ENCODE results near the gene OST4. TPM values are rescaled to one million over a fixed set of nuclear protein-coding genes. Genes with fewer than 3 reads are reported as not detected.

The OST4 gene
- total RNA-seq, 1 donor from 2014 or later = 84.6 TPM

DNA sequence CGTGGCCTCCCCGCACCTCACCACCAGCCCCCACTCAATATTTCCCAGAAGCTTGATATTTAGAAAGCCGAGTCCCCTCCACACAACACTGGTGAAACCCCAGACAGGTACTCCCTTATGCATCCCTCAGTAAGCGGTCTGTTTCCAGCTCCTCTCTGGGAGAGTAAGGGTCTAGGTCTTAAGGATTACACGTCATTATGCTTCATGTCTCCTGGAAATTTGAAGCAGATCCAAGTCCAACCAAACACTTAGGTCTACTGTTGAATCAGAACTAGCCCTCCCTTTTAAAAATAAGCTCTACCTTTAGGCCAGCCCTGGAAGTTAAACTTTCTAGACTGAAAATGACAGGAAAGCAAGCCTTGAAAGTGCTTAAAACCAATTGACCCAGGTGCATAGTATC lies 1.5 kb upstream of the OST4 start:
- H3K27ac Mint-ChIP-seq = peak overlapping the region; percentile 83
- Histone ChIP-seq H3K4me3 (peak overlapping the region; percentile 62), H3K9ac (no peak overlapping the region)

DNA sequence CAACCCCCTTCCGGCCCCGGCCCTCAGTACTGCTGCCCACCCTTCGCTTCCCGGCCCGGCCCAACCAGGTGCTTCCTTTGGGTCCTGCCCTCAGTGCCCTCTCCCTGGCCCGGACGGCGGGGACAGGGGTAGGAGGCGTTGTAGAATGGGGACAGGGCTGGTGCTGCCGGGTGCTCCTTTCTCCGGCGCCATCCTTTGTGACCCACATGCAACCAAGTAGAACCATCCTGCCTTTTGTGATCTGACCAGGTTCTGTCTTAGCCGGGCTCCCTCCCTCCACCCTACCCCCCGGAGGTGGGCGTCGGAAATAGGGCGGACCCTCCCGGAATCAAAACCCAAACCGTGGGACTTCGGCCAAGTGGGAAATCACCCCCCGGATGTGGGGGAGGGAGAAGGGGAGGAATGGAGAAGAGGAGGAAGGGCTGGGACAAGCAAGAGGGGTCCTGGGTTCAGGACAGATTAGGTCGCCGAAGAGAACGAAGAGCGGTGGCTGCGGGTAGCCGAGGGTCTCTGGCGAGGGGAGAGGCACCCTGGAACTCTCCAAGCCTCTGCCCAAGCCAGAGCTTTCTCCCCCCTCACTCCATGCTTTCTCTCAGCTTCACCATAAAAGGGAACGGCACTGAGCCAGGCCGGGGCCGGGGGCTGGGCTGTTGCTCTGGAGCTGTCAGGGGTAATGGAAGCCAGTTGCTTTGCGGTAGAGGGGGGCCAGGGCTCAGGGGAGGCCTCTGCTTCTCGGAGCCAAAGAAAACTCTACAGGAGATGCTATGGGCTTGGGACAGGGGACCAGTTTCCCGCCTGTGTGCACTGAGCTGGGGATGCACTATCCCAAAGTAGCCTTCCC lies 756 bp upstream of the OST4 start:
- H3K27me3 Mint-ChIP-seq (ENCODE audit: insufficient read depth, low read depth) = peaks cover 2% of the 10 kb centered on the region
- no peak overlapping the region for H3K9ac ChIP-seq
- H3K79me2 ChIP-seq (ENCODE audit: low read depth) = peaks cover 20% of the 10 kb centered on the region
- peak; percentile 69 for DNase-seq (ENCODE audit: low spot score)
- H3K4me3 Mint-ChIP-seq = peak overlapping the region; percentile 92
- H3K9me3 Mint-ChIP-seq = no peaks in the 10 kb centered on the region
- peak overlapping the region; percentile 84 for H3K4me2 ChIP-seq
- no peaks in the 10 kb centered on the region for H3K9me3 ChIP-seq (ENCODE audit: low read depth)
- peaks cover 27% of the 10 kb centered on the region for H3K36me3 Mint-ChIP-seq
- no peaks in the 10 kb centered on the region for H3K36me3 ChIP-seq
- H3F3A ChIP-seq (ENCODE audit: low read depth) = peaks cover 27% of the 10 kb centered on the region
- H4K20me1 ChIP-seq (ENCODE audit: low read depth) = peaks cover 6% of the 10 kb centered on the region
- TF ChIP-seq EZH2phosphoT487 (IDR thresholded peaks at IDR 0.05) = no peak
- no peak for TF ChIP-seq EZH2 (IDR thresholded peaks at IDR 0.05)
- TF ChIP-seq, protein P1, sequence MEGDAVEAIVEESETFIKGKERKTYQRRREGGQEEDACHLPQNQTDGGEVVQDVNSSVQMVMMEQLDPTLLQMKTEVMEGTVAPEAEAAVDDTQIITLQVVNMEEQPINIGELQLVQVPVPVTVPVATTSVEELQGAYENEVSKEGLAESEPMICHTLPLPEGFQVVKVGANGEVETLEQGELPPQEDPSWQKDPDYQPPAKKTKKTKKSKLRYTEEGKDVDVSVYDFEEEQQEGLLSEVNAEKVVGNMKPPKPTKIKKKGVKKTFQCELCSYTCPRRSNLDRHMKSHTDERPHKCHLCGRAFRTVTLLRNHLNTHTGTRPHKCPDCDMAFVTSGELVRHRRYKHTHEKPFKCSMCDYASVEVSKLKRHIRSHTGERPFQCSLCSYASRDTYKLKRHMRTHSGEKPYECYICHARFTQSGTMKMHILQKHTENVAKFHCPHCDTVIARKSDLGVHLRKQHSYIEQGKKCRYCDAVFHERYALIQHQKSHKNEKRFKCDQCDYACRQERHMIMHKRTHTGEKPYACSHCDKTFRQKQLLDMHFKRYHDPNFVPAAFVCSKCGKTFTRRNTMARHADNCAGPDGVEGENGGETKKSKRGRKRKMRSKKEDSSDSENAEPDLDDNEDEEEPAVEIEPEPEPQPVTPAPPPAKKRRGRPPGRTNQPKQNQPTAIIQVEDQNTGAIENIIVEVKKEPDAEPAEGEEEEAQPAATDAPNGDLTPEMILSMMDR (IDR thresholded peaks at IDR 0.05) = no peak
- no peak overlapping the region for H3K27ac ChIP-seq
- no peak overlapping the region for H3K27ac Mint-ChIP-seq
- H2AFZ ChIP-seq (replicated peaks) = peak overlapping the region; percentile 51
- peaks cover 11% of the 10 kb centered on the region for H3K4me1 ChIP-seq
- peak overlapping the region; percentile 62 for H3K4me3 ChIP-seq
- no peaks in the 10 kb centered on the region for H3K27me3 ChIP-seq
- peaks cover 56% of the 10 kb centered on the region for H3K4me1 Mint-ChIP-seq

More for the DNA sequence above, 1.5 kb upstream of the OST4 start:
- Histone ChIP-seq H3K4me2 (peak overlapping the region; percentile 84), H3K27ac (no peak overlapping the region), H3K36me3 (no peaks in the 10 kb centered on the region), H3K4me1 (peaks cover 11% of the 10 kb centered on the region), H3K9me3 (ENCODE audit: low read depth) (no peaks in the 10 kb centered on the region), H4K20me1 (ENCODE audit: low read depth) (peaks cover 6% of the 10 kb centered on the region), H3K27me3 (no peaks in the 10 kb centered on the region), H3F3A (ENCODE audit: low read depth) (peaks cover 27% of the 10 kb centered on the region), H3K79me2 (ENCODE audit: low read depth) (peaks cover 20% of the 10 kb centered on the region), H2AFZ (replicated peaks) (peak overlapping the region; percentile 51)
- Mint-ChIP-seq H3K4me1 (peaks cover 60% of the 10 kb centered on the region), H3K4me3 (peak overlapping the region; percentile 92), H3K36me3 (peaks cover 22% of the 10 kb centered on the region), H3K27me3 (ENCODE audit: insufficient read depth, low read depth) (peaks cover 2% of the 10 kb centered on the region), H3K9me3 (no peaks in the 10 kb centered on the region)
- no peak for DNase-seq (ENCODE audit: low spot score)
- TF ChIP-seq EZH2 (IDR thresholded peaks at IDR 0.05) = no peak
- TF ChIP-seq EZH2phosphoT487 (IDR thresholded peaks at IDR 0.05) = no peak
- TF ChIP-seq, protein P1 (IDR thresholded peaks at IDR 0.05) = no peak

DNA sequence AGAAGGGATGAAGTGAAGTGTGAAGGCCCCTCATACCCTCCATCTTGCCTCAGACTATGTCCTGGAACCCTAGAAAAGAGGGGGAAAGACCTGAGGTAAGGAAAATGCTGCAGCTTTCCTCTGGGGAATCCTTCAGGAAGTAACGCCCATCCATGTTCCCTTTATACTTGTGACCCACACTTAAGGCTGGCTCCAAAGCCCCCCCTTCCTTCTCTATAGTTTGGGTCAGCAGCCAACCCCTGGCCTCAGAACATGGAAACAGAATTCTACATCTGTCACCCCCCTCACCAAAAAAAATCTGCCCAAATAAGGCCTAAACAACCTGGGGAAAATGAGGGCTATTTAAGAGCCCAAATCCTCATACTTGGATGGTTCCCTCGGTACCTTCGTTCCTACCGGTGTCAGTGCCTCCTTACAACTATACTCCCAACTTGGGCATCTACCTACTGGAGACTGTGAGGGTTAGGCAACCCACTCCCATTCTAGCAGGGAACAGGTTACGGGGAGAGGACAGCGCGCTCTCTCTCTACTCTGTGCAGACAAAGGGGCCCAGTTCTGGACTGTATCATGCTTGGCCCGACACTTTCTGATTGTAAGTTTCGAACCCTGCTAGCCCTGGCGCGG lies 689 bp downstream of the OST4 start:
- Histone ChIP-seq H3K36me3 (no peaks in the 10 kb centered on the region), H3F3A (ENCODE audit: low read depth) (peaks cover 32% of the 10 kb centered on the region), H3K27me3 (no peaks in the 10 kb centered on the region), H3K4me2 (peak overlapping the region; percentile 89), H4K20me1 (ENCODE audit: low read depth) (peaks cover 6% of the 10 kb centered on the region), H2AFZ (replicated peaks) (peak overlapping the region; percentile 17), H3K9ac (peak overlapping the region; percentile 72), H3K4me1 (peaks cover 11% of the 10 kb centered on the region), H3K79me2 (ENCODE audit: low read depth) (peaks cover 20% of the 10 kb centered on the region), H3K4me3 (peak overlapping the region; percentile 62), H3K9me3 (ENCODE audit: low read depth) (no peaks in the 10 kb centered on the region), H3K27ac (no peak overlapping the region)
- H3K4me1 Mint-ChIP-seq = peaks cover 43% of the 10 kb centered on the region
- no peak for TF ChIP-seq EZH2phosphoT487 (IDR thresholded peaks at IDR 0.05)
- TF ChIP-seq, protein P1 (IDR thresholded peaks at IDR 0.05) = no peak
- TF ChIP-seq EZH2 (IDR thresholded peaks at IDR 0.05) = no peak
- H3K4me3 Mint-ChIP-seq = peak overlapping the region; percentile 98
- peaks cover 30% of the 10 kb centered on the region for H3K36me3 Mint-ChIP-seq
- peak overlapping the region; percentile 98 for H3K27ac Mint-ChIP-seq
- no peaks in the 10 kb centered on the region for H3K9me3 Mint-ChIP-seq
- no peak for DNase-seq (ENCODE audit: low spot score)
- peaks cover 2% of the 10 kb centered on the region for H3K27me3 Mint-ChIP-seq (ENCODE audit: insufficient read depth, low read depth)
